GM12878 (cell line): ENCODE measurements around the gene AGXT.

Source experiments
- BMI1 ChIP-seq: fragments of 450-650 bp; IDR thresholded peaks from 2 replicates; pipeline ENCODE4 v1.6.1; 2016; ENCODE audit warnings: mild to moderate bottlenecking, moderate library complexity, borderline replicate concordance
- JUNB ChIP-seq: IDR thresholded peaks from 2 replicates; pipeline ENCODE4 v1.6.1; 2016; ENCODE audit warnings: antibody characterized with exemption, mild to moderate bottlenecking
- STAT3 ChIP-seq: IDR thresholded peaks from 2 replicates; pipeline ENCODE4 v1.6.1; 2011; ENCODE audit warnings: low read depth, low read length, improper control_type of control experiment
- USF2 ChIP-seq: IDR thresholded peaks from 2 replicates; pipeline ENCODE4 v1.6.1; 2011; ENCODE audit warnings: low read depth, low read length, improper control_type of control experiment, borderline replicate concordance

GRCh38 chr2:240921311-240921994, 52.8 kb downstream of the AGXT start:
- no peak for TF ChIP-seq JUNB
- TF ChIP-seq STAT3 = no peak
- TF ChIP-seq USF2 = no peak
- no peak for TF ChIP-seq BMI1
